Chondrocyte (in vitro differentiated cells): Measurements from ENCODE around the gene RUNX2. TPM values are rescaled to one million over a fixed set of nuclear protein-coding genes. Genes with fewer than 3 reads are reported as not detected.

ENCODE experiments used
- DNase-seq: peaks from one replicate; pipeline ENCODE4 v3.0.0; 2021; ENCODE audit warnings: mixed read lengths, low spot score
- H3K27ac Mint-ChIP-seq: one replicate; pipeline ENCODE4 v1.8.0; 2021; ENCODE audit warnings: mild to moderate bottlenecking, moderate library complexity, mixed read lengths; ENCODE audit not compliant: unreplicated experiment
- H3K27me3 Mint-ChIP-seq: 2 replicates; pipeline ENCODE4 v1.8.0; 2021; ENCODE audit warnings: low read depth, mixed read lengths
- H3K36me3 Mint-ChIP-seq: 2 replicates; pipeline ENCODE4 v1.8.0; 2021; ENCODE audit warnings: low read depth, mixed read lengths
- H3K4me1 Mint-ChIP-seq: 2 replicates; pipeline ENCODE4 v1.8.0; 2021; ENCODE audit warnings: low read depth, mild to moderate bottlenecking, mixed read lengths
- H3K4me3 Mint-ChIP-seq: one replicate; pipeline ENCODE4 v1.8.0; 2021; ENCODE audit warnings: mild to moderate bottlenecking, moderate library complexity, mixed read lengths; ENCODE audit not compliant: unreplicated experiment
- H3K9me3 Mint-ChIP-seq: 2 replicates; pipeline ENCODE4 v1.8.0; 2021; ENCODE audit warnings: low read depth, mixed read lengths
- total RNA-seq: library from RNA; stranded (reverse); gene quantifications from 3 replicates; pipeline ENCODE4 v1.2.1, GENCODE V29; 2021
- TF ChIP-seq, protein P1 (sequence below): fragments of 200-600 bp; sonication (generic); IDR thresholded peaks from 2 replicates; pipeline ENCODE4 v1.5.0; 2021; ENCODE audit warnings: antibody characterized with exemption, mild to moderate bottlenecking, moderate library complexity

RUNX2 gene
- total RNA-seq, 1 donor from 2014 or later = 12.2 TPM

DNA sequence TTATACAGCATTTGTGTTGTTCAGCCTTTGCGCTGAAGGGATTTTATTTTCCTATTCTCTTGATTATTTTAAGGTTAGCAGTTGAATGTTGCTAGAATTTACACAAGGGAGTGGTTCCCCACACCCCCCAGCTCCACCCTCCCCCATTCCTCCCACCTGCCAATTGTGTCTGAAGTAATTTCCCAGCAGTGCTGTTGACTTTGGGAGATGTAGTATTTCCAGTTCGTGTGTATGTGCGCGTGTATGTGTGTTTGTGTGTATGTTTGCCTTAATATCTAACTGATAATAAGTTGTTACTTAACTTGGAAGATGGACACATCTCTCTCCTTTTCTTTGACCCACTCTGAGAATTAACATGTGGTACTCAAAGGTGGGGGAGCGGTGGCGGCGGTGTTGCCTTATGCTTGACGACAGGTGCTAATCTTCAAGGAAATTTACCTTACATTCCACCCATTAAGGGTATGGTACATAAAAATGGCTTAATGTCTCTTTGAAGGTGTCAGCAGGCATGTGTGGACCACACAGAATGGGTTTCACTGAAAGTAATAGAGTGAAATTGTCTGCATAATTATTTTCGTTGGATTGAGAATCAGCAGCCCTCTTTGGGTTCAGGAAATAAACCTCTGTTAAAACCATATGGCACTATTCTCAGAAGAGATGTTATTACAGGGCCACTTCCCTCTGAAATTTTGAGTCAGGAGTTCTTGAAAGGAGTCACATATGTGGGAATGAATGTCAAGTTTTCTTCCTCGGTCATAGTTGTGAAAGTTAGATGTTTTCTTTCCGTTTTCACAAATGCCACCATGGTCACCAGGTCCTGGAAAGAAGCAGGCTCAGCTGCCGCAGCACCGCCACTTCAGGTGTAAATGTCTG is 145.2 kb downstream of the RUNX2 start:
- Mint-ChIP-seq H3K9me3 (no peaks in the 10 kb centered on the region), H3K36me3 (no peaks in the 10 kb centered on the region), H3K4me1 (peaks cover 39% of the 10 kb centered on the region), H3K27me3 (no peaks in the 10 kb centered on the region), H3K4me3 (no peak overlapping the region), H3K27ac (peak overlapping the region; percentile 87)
- TF ChIP-seq, protein P1, sequence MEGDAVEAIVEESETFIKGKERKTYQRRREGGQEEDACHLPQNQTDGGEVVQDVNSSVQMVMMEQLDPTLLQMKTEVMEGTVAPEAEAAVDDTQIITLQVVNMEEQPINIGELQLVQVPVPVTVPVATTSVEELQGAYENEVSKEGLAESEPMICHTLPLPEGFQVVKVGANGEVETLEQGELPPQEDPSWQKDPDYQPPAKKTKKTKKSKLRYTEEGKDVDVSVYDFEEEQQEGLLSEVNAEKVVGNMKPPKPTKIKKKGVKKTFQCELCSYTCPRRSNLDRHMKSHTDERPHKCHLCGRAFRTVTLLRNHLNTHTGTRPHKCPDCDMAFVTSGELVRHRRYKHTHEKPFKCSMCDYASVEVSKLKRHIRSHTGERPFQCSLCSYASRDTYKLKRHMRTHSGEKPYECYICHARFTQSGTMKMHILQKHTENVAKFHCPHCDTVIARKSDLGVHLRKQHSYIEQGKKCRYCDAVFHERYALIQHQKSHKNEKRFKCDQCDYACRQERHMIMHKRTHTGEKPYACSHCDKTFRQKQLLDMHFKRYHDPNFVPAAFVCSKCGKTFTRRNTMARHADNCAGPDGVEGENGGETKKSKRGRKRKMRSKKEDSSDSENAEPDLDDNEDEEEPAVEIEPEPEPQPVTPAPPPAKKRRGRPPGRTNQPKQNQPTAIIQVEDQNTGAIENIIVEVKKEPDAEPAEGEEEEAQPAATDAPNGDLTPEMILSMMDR = no peak
- no peak for DNase-seq

DNA sequence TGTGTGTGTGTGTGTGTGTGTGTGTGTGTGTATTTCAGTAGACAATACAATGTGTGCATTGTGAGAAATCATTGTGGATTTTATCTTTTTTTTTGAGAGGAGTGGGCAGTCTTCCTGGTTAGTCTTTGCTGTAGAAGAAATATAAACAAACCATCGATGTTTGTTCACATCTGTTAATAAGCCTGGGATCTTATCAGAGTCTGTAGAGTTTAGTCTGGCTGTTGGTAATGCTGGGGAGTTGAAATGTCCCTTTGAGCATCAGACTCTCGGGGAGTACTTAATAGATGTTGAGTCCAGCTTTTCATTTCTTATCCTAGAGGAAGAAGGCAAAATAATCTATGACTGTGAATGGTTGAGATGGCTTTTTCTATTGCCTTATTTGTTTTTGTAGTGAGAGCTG is 146.2 kb downstream of the RUNX2 start:
- peak overlapping the region; percentile 87 for H3K27ac Mint-ChIP-seq
- no peaks in the 10 kb centered on the region for H3K9me3 Mint-ChIP-seq
- no peak overlapping the region for H3K4me3 Mint-ChIP-seq
- peaks cover 39% of the 10 kb centered on the region for H3K4me1 Mint-ChIP-seq
- no peaks in the 10 kb centered on the region for H3K27me3 Mint-ChIP-seq
- no peak for DNase-seq
- TF ChIP-seq, protein P1 = no peak
- H3K36me3 Mint-ChIP-seq = no peaks in the 10 kb centered on the region

DNA sequence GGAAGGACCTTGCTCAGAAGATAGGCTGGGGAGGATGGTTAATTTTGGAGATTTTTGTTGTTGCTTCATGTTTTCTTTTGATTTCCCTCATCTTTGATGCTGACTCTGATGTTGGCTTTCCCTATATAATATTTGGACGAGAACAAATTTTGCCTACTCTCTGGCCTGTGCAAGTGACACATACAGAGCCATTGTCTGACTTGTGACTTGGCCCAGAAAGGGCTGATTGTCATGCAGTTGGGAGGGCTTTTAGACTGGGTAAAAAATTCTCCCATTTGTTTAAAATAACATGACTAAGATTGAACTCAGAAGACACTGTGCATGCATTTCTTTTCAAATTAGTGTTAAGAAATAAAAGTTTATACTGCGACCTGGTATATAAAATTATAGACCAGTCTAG is 148.2 kb downstream of the RUNX2 start:
- Mint-ChIP-seq H3K27me3 (no peaks in the 10 kb centered on the region), H3K4me1 (peaks cover 56% of the 10 kb centered on the region), H3K36me3 (no peaks in the 10 kb centered on the region), H3K27ac (no peak overlapping the region), H3K9me3 (no peaks in the 10 kb centered on the region), H3K4me3 (no peak overlapping the region)
- TF ChIP-seq, protein P1 = no peak
- no peak for DNase-seq

DNA sequence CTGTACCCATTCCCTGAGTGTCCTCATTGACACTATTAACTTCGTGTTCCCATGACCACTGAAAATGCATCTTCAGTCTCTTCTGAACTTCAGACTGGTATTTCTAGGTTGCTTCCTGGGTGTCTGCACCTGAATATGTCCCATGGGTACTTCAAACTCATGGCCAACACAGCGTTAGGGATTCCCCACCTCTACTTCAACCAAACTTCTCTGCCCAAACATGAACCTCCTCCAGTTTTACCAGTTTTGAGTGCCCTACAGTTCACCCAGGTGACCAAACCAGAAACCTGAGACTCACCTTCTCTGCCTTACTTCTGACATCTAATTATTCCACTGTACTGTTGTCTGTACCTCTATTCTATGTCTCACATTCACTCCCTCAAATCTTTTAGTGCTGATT is 149.1 kb downstream of the RUNX2 start:
- Mint-ChIP-seq H3K27ac (no peak overlapping the region), H3K36me3 (no peaks in the 10 kb centered on the region), H3K4me3 (no peak overlapping the region), H3K9me3 (no peaks in the 10 kb centered on the region), H3K4me1 (peaks cover 58% of the 10 kb centered on the region), H3K27me3 (no peaks in the 10 kb centered on the region)
- TF ChIP-seq, protein P1 = no peak
- no peak for DNase-seq

DNA sequence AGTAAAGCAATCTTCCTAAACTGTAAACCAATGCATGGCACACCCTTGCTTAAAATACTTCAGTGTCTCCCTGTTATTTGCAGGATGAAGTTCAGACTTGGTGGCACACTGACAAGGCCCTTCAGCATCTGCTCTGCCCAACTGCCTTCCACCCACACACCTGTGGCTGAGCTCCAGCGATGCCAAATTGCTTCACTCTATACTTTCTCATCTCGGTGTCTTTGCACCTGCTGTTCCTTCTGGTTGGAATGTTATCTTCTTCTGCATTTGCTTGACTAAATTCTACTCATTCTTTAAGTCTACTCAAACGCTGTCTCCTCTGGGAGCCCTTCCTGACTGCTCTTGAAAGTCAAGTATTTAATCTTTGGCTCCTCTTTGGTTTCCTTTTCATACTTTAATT is 149.7 kb downstream of the RUNX2 start:
- TF ChIP-seq, protein P1 = no peak
- Mint-ChIP-seq H3K4me3 (no peak overlapping the region), H3K4me1 (peaks cover 57% of the 10 kb centered on the region), H3K27ac (no peak overlapping the region), H3K36me3 (no peaks in the 10 kb centered on the region), H3K27me3 (no peaks in the 10 kb centered on the region), H3K9me3 (no peaks in the 10 kb centered on the region)
- DNase-seq = no peak
